HUES48 (cell line): ENCODE measurements around the gene TJP1.
"Not testable (repeated sequence)": the region's sequence is repeated elsewhere in the genome, so short reads cannot be mapped to it uniquely, and the experiment has no call there.

Experiments used
- H3K27ac ChIP-seq: one replicate; pipeline ENCODE4 v1.7.0; 2013; ENCODE audit warnings: low read depth, low read length, inconsistent platforms
- H3K27me3 ChIP-seq: 2 replicates; pipeline ENCODE4 v1.6.1; 2013; ENCODE audit warnings: mild to moderate bottlenecking, low read length; ENCODE audit not compliant: control insufficient read depth, insufficient read depth
- H3K36me3 ChIP-seq: 2 replicates; pipeline ENCODE4 v1.6.1; 2013; ENCODE audit warnings: low read length; ENCODE audit not compliant: control insufficient read depth, insufficient read depth
- H3K4me1 ChIP-seq: 2 replicates; pipeline ENCODE4 v1.6.1; 2013; ENCODE audit warnings: mild to moderate bottlenecking, low read length; ENCODE audit not compliant: control insufficient read depth, insufficient read depth
- H3K4me3 ChIP-seq: 2 replicates; pipeline ENCODE4 v1.5.1; 2013; ENCODE audit warnings: mild to moderate bottlenecking, low read depth, low read length
- H3K9ac ChIP-seq: 2 replicates; pipeline ENCODE4 v1.6.1; 2013; ENCODE audit warnings: mild to moderate bottlenecking, low read depth, low read length, moderate library complexity
- H3K9me3 ChIP-seq: 2 replicates; pipeline ENCODE4 v1.6.1; 2013; ENCODE audit warnings: low read length; ENCODE audit not compliant: control insufficient read depth, insufficient read depth

TJP1 gene

DNA sequence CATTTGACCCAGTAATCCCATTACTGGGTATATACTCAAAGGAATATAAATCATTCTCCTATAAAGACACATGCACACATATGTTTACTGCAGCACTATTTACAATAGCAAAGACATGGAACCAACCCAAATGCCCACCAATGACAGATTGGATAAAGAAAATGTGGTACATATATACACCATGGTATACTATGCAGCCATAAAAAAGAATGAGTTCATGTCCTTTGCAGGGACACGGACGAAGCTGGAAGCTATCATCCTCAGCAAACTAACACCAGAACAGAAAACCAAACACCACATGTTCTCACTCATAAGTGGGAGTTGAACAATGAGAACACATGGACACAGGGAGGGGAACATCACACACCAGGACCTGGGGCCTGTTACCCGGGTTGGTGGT is 4.8 kb downstream of the TJP1 start:
- H3K9ac ChIP-seq, H3K27ac ChIP-seq, H3K36me3 ChIP-seq, H3K4me3 ChIP-seq, H3K9me3 ChIP-seq, H3K27me3 ChIP-seq: not testable (repeated sequence)
- peaks cover 57% of the 10 kb centered on the region for H3K4me1 ChIP-seq

DNA sequence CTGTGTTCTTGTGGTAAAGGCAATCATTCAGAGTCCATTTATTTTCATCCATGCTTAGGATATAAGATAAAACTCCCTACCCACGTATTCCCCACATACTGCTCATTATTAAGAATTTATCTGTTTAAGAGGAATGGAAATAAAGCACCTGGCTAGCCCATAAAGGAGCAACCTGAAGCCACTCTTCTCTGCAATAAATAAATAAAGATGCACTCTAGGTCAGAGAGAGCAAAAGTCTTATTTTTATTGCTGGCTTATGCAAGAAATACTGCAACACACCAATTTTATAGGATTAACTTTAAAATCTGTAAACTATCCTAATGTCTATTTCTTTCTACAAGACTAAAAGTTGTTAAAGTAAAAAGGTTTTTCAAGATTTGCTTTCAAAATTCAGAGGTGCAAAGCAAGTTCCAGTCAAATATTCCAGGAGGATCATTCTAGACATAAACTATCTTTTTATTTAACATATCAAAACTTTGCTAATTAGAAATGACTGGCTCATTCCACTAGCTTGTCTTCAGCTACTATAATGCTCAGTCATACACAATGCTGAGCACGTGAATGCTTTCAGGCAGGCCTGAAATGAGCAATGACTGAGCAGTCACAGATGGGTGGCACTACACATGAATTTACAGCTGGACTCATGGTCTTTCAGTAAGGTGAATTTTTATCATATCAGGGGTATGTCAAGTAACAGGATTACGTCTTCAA is 7.1 kb downstream of the TJP1 start:
- Histone ChIP-seq H3K4me3 (no peak overlapping the region), H3K9ac (no peak overlapping the region), H3K36me3 (no peaks in the 10 kb centered on the region), H3K27ac (no peak overlapping the region), H3K9me3 (no peaks in the 10 kb centered on the region), H3K27me3 (no peaks in the 10 kb centered on the region), H3K4me1 (peaks cover 58% of the 10 kb centered on the region)

DNA sequence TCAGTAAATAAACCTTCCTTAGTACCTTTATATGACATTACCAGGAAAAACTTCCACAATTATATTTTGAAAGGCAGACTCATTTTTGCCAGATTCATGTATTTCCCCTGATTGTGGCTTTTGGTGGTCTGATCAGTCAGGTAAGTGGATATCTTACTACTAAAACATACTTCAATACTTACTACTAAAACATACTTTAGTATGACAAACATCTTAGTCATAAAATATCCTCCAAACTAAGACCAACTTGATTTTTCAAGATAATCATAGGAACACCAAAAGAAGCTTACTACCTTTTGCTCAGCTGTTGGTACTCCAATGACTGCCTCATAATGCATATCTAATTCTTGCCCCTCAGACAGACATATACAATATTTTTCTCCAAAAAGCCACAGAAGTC is 9.3 kb downstream of the TJP1 start:
- Histone ChIP-seq H3K4me3 (no peak overlapping the region), H3K9me3 (no peaks in the 10 kb centered on the region), H3K36me3 (no peaks in the 10 kb centered on the region), H3K4me1 (peaks cover 47% of the 10 kb centered on the region), H3K27ac (no peak overlapping the region), H3K9ac (no peak overlapping the region), H3K27me3 (no peaks in the 10 kb centered on the region)

DNA sequence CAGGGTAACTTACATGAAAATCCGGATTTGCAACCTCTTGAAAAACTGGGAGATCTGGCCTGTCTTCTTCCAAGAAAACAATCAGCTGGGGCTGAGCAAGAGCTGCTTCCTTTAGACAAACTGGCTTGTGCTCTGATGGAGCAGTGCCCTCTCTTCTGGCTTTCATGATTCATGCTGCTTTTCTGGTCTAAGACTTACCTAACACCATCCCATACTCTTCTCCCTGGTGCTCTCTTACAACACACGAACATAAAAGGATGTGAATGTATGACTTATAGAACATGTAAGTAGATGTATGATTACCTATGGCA is 9.9 kb downstream of the TJP1 start:
- Histone ChIP-seq H3K27me3 (no peaks in the 10 kb centered on the region), H3K36me3 (no peaks in the 10 kb centered on the region), H3K27ac (no peak overlapping the region), H3K4me1 (peaks cover 47% of the 10 kb centered on the region), H3K9me3 (no peaks in the 10 kb centered on the region), H3K4me3 (no peak overlapping the region), H3K9ac (no peak overlapping the region)

DNA sequence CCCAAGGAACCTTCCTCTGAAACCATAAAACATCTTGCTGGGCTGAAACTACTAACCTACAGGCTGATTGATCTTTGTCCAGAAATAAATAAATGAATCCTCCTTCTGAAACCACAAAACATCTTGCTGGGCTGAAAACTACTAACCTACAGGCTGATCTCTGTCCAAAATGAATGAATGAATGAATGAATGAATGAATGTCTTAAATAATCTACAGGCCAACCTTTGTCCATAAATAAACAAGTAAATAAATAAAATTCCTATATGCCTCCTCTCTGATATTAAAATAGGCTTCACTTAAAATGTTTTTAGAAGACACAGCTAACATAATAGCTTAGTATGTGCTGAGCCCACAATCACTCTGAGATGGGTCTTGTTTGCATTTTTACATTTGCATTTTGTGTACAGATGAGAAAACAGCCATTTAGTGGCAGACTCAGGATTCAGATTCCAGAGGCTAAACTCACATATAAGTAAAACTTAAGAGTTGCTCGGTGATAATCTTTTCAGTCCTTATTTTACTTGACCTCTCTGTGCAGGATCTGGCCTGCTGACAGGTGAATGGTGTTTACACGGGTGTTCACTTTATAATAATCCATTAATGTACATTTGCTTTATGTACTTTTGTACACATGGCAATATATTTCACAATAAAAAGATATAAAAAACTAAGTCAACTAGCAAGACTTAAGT is 10.4 kb downstream of the TJP1 start:
- Histone ChIP-seq H3K9me3 (no peaks in the 10 kb centered on the region), H3K27ac (no peak overlapping the region), H3K4me3 (no peak overlapping the region), H3K9ac (no peak overlapping the region), H3K27me3 (no peaks in the 10 kb centered on the region), H3K4me1 (peaks cover 47% of the 10 kb centered on the region), H3K36me3 (no peaks in the 10 kb centered on the region)

DNA sequence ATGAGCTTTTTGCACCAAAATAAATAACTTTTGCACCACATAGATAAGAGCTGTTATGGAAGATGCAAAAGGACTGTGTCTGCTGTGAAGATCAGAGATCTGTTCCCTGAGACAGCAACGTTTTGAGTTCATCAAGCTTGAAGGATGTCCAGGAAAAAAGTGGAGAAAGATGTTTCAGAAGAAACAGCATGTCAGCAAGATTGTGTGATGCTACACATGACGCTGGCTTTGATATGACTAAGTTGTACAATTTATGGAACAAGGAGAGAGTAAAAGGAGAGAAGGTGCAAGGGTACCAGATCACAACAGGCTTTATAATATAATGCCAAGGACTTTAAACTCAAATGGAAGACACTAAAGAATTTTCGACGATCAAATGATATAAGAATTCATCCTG is 16.6 kb downstream of the TJP1 start:
- no peaks in the 10 kb centered on the region for H3K9me3 ChIP-seq
- peaks cover 21% of the 10 kb centered on the region; the same call in 1 of the 2 replicates for H3K4me1 ChIP-seq
- no peaks in the 10 kb centered on the region for H3K36me3 ChIP-seq
- no peak overlapping the region for H3K4me3 ChIP-seq
- no peaks in the 10 kb centered on the region for H3K27me3 ChIP-seq
- no peak overlapping the region for H3K27ac ChIP-seq
- no peak overlapping the region for H3K9ac ChIP-seq

DNA sequence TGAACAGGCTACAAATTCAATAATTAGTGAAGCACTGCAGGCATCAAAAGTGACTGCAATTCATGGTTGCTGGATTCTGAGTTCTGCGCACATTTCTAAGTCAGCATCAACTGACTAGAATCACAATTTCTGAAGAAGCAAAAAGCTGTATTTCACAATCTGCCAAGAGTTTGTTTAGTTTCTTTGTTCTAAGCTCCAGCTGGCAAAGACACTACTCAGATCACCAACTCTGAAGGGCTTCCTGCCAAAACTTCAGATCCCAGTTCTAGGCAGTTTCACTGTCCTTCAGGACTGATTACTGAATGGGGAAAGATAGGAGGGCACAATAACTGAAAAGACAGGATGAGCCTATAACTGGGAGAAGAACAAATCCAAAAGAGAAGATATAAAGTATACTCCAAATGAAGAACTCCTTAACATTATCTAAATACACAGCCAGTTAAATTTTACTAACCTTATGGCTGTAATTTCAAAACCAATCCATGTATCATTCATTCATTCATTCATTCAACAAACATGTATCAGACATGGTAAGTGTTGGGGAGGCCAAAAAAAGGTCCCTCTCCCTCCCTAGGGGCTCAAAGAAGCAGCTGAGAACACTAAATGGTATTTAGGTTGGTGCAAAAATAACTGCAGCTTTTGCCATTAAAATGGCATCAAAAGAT is 17.1 kb downstream of the TJP1 start:
- Histone ChIP-seq H3K9ac (no peak overlapping the region), H3K9me3 (no peaks in the 10 kb centered on the region), H3K4me1 (peaks cover 24% of the 10 kb centered on the region; the same call in 1 of the 2 replicates), H3K27me3 (no peaks in the 10 kb centered on the region), H3K36me3 (peaks cover 1% of the 10 kb centered on the region; the same call in 1 of the 2 replicates), H3K27ac (no peak overlapping the region), H3K4me3 (no peak overlapping the region)

DNA sequence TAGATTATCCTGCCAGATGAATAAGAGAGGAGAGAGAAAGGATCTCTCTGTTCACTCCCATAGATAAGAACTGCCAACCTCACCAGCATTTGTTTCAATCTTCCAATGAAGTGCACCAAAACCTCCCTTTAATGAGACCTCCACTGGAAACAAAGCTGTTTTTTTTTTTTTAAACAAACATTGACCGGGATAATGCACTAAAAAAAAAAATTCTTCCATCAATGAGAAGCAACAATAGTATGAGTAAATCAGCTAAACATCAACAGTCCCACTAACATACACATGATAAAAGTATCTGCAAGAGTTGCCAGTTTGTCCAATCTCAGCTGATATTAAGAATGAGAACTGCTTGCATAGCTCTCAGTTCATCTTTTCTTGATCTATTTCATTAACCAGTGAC is 19.9 kb downstream of the TJP1 start:
- Histone ChIP-seq H3K9ac (no peak overlapping the region), H3K4me3 (no peak overlapping the region), H3K27me3 (no peaks in the 10 kb centered on the region), H3K9me3 (no peaks in the 10 kb centered on the region), H3K4me1 (peaks cover 24% of the 10 kb centered on the region; the same call in 1 of the 2 replicates), H3K27ac (no peak overlapping the region), H3K36me3 (peaks cover 13% of the 10 kb centered on the region; the same call in 1 of the 2 replicates)

DNA sequence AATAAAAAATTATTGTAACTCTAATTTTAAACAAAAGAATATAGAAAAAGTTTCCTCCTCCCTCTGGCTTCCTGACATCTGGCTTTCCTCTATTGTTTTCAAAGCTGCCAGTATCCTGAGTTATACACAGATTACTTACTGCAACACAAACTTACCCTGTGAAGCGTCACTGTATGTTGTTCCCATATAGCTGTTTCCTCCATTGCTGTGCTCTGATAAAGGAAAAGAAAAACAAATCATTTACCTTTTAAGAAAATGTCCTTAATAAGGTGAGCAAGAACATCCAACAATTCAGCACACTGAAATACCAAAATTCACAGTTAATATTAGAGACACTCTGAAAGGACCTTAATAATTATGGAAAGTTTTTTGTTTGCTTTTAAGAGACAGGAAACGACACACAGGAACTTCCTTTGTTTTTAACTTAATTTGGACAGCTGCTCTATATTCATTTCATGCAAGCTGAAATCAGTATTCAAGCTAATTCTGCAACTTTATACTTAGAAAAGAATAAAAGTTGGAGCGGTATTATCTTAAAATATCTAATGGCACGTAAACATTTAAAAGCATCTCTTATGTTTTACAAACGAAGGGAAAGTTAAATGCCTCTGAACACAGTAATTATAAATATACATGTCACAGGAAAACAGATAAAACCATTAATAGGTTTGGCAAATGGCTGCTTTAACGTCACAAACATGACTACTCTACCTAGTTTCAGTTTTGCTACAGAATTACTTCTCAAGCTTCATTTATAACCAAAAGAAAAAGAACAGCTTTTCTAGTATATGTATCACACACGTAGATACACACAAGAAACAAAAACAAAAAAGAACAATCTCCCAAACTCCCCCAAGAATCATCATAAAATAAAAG is 21.5 kb downstream of the TJP1 start:
- Histone ChIP-seq H3K9ac (no peak overlapping the region), H3K27me3 (no peaks in the 10 kb centered on the region), H3K4me1 (peaks cover 24% of the 10 kb centered on the region; the same call in 1 of the 2 replicates), H3K4me3 (no peak overlapping the region), H3K27ac (no peak overlapping the region), H3K9me3 (no peaks in the 10 kb centered on the region), H3K36me3 (peaks cover 13% of the 10 kb centered on the region; the same call in 1 of the 2 replicates)

DNA sequence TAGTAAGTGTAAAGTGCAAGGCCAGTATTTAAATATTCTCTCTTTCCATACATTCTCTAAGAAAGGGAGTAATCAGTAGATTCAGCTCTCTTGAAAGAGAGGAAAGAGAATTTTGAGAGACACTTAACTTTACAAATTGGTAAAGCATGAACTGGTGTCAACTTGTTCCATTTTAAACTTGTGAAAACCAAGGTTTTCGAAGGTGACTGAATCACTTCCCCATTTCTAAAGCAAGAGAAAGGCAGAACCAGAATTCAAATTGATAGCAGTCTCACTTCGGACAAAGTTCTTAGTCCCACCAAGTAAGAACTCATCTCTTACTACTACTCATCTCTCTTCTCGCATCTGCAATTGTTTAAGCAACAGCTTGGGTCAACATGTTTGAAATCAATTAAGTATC is 22.4 kb downstream of the TJP1 start:
- Histone ChIP-seq H3K4me1 (peaks cover 18% of the 10 kb centered on the region; the same call in 1 of the 2 replicates), H3K9ac (no peak overlapping the region), H3K9me3 (no peaks in the 10 kb centered on the region), H3K4me3 (no peak overlapping the region), H3K36me3 (peaks cover 13% of the 10 kb centered on the region; the same call in 1 of the 2 replicates), H3K27ac (no peak overlapping the region), H3K27me3 (no peaks in the 10 kb centered on the region)
